ENCODE data around the gene LBHD2. TPM values are rescaled to one million over a fixed set of nuclear protein-coding genes. Genes with fewer than 3 reads are reported as not detected.
A peak's percentile ranks its signal among the peaks of the same experiment; 100 is the strongest.

The LBHD2 gene
- total and polyA plus RNA-seq, 2 experiments from 2014 or later, result not detected

DNA sequence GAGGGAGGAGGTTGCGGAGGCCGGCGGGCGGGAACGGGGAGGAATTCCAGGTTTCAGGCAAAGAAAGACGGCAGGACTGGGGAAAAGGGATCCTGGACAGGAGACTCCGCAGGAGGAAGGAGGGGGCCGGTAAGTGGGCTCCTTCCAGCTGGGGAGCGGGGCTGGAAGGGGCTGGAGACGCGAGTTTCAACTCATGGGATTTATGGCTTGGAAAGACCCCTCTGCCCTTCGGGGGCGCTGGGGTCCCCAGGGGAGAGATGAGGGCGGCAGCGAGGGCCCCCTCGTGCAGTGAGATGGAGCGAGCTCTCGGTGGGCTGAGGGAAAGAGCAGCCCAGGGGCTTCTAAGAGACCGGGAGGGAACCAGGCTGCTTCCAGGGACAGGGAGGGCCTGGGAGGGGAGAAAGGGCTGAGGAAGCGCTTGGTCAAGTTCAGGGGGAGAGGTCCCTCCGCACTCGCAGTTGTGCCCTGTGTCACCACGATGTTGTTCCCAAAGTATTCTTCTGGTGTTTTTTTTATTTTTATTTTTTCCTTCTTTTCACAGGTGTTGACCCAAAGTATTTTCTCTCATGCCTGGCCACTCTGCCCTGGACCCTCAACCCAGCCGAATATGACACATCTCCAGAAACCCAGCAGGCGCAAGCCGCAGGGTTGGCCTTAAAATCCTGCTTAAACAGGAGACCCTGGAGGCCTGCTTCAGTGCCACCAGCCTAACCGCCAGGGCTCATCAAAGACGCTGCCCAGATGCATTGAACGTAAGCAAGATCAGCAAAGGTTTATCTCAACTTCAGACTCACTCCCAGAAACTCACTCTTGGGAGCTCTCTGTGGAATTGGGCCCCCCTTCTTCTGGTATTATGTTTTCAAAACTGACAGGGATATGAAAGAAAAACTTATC, 55.4 kb downstream of the LBHD2 start:
- peak; percentile 15 for ATAC-seq
- Histone ChIP-seq H3K36me3 (ENCODE audit: insufficient read depth) (no peaks in the 10 kb centered on the region), H3K27me3 (ENCODE audit: insufficient read depth) (peaks cover 32% of the 10 kb centered on the region), H3K27ac (ENCODE audit: low read depth) (no peak overlapping the region), H3K79me2 (replicated peaks; ENCODE audit: insufficient read depth) (no peaks in the 10 kb centered on the region), H3F3A (replicated peaks; ENCODE audit: low read depth) (0 out of 2 replicates have a peak, but pooled peaks cover 2% of the 10 kb centered on the region), H3K4me2 (peak overlapping the region; percentile 95), H3K4me3 (peak overlapping the region; percentile 75), H3K9me2 (ENCODE audit: insufficient read depth) (no peaks in the 10 kb centered on the region), H3K4me1 (ENCODE audit: insufficient read depth) (peaks cover 16% of the 10 kb centered on the region), H2AFZ (peak overlapping the region; percentile 99), H4K20me1 (replicated peaks; ENCODE audit: insufficient read depth) (no peaks in the 10 kb centered on the region)
- DNase-seq (ENCODE audit: low spot score), result peak; percentile 68
- TF ChIP-seq STAT1 (IDR thresholded peaks at IDR 0.05; ENCODE audit: unreplicated experiment) (no peak), EZH2 (IDR thresholded peaks at IDR 0.05; ENCODE audit: low read depth, unreplicated experiment) (peak; percentile 49)
- TF ChIP-seq, protein P1, sequence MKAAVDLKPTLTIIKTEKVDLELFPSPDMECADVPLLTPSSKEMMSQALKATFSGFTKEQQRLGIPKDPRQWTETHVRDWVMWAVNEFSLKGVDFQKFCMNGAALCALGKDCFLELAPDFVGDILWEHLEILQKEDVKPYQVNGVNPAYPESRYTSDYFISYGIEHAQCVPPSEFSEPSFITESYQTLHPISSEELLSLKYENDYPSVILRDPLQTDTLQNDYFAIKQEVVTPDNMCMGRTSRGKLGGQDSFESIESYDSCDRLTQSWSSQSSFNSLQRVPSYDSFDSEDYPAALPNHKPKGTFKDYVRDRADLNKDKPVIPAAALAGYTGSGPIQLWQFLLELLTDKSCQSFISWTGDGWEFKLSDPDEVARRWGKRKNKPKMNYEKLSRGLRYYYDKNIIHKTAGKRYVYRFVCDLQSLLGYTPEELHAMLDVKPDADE (IDR thresholded peaks at IDR 0.05), result no peak
- H3K36me3 Mint-ChIP-seq (ENCODE audit: low read depth), result no peaks in the 10 kb centered on the region
- H3K27me3 Mint-ChIP-seq (ENCODE audit: insufficient read depth, low read depth, poor library complexity), result peaks cover 27% of the 10 kb centered on the region
- H3K9me3 Mint-ChIP-seq, result no peaks in the 10 kb centered on the region; the same call in 2 of the 3 replicates
- H3K27ac Mint-ChIP-seq, result no peak overlapping the region
- H3K4me3 Mint-ChIP-seq, result peak overlapping the region; percentile 76
- peaks cover 38% of the 10 kb centered on the region for H3K4me1 Mint-ChIP-seq

Other genes starting within 250 kb of the LBHD2 start
- 0.16 and 0.69 TPM in 2 replicates for gene AMN, start 161.5 kb upstream of the LBHD2 start, total RNA-seq (2014; rRNA removed; shearing (Covaris generic))
- gene AMN, start 161.5 kb upstream of the LBHD2 start, polyA plus RNA-seq (2016; fragmentation: Nextera tagmentation; extraction: Ambion mirVana), result 1.2 and 1.6 TPM in 2 replicates
- 97.4 and 127 TPM in 2 replicates for gene CDC42BPB, start 26.7 kb upstream of the LBHD2 start, total RNA-seq (2014; rRNA removed; shearing (Covaris generic))
- gene CDC42BPB, start 26.7 kb upstream of the LBHD2 start, polyA plus RNA-seq (2016; fragmentation: Nextera tagmentation; extraction: Ambion mirVana), result 12.3 and 13.5 TPM in 2 replicates
- gene EXOC3L4, start 10.5 kb downstream of the LBHD2 start, total RNA-seq (2014; rRNA removed; shearing (Covaris generic)), result not detected in 2 replicates
- gene EXOC3L4, start 10.5 kb downstream of the LBHD2 start, polyA plus RNA-seq (2016; fragmentation: Nextera tagmentation; extraction: Ambion mirVana), result not detected in 2 replicates
- gene TNFAIP2, start 39.3 kb downstream of the LBHD2 start, total RNA-seq (2014; rRNA removed; shearing (Covaris generic)), result 9.8 and 14.1 TPM in 2 replicates
- gene TNFAIP2, start 39.3 kb downstream of the LBHD2 start, polyA plus RNA-seq (2016; fragmentation: Nextera tagmentation; extraction: Ambion mirVana), result 9.9 and 10.1 TPM in 2 replicates

Data from GM23338 (cell line).